CD1c-positive myeloid dendritic cell (primary cell): ENCODE results near the gene NCOA3.
"Not testable (repeated sequence)": the region's sequence is repeated elsewhere in the genome, so short reads cannot be mapped to it uniquely, and the experiment has no call there.

Experiments
- DNase-seq: peaks from one replicate; pipeline ENCODE4 v3.0.0-alpha.2; 2016; ENCODE audit errors: extremely low spot score

Gene NCOA3

DNA sequence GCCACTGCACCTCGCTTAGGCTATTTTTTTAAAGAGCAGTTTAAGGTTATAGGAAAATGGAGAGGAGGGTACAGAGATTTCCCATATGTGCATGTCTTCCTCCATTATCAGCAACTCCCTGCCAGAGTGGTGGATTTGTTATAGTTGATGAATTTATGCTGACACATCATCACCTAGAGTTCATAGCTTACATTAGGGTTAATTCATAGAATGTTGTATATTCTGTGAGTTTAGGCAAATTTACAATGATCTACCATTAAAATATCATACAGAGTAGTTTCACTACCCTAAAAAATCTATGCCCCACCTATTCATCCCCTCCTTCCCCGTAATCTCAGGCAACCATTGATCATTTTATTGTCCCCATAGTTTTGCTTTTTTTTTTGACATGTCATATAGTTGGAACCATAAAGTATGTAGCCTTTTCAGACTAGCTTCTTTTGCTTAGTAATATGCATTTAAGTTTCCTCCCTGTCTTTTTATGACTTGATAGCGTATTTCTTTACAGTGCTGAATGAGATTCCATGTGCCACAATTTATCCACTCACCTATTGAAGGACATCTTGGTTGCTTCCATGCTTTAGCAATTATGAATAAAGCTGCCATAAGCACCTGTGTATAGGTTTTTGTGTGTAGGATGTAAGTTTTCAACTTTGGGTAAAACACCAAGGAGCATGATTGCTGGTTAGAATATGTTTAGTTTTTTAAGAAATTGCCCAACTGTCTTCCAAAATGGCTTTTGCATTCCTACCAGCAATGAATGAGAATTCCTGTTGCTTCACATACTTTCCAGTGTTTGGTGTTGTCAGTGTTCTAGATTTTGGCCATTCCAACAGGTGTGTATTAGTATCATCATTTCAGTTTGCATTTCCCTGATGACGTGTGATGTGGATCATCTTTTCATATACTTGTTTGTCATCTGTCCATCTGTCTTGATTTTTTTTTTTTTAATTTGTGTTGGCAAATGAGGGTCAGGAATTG lies 60.2 kb downstream of the NCOA3 start:
- no peak for DNase-seq

DNA sequence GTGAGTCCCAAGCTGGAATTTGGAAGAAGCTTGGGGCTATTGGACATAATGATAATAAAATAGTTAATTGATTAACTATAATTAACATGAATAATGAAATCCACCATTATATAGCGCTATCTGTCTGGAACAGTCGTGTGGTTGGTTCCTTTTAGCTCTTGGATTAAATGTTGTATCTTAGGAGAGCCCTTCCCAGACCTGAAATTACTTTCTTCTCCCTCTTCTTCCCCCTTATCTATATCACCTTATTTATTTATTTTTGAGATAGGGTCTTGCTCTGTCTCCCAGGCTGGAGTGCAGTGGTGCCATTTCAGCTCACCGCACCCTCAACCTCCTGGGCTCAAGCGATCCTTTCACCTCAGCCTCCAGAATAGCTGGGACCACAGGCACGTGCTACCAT lies 64.6 kb downstream of the NCOA3 start:
- no peak for DNase-seq

DNA sequence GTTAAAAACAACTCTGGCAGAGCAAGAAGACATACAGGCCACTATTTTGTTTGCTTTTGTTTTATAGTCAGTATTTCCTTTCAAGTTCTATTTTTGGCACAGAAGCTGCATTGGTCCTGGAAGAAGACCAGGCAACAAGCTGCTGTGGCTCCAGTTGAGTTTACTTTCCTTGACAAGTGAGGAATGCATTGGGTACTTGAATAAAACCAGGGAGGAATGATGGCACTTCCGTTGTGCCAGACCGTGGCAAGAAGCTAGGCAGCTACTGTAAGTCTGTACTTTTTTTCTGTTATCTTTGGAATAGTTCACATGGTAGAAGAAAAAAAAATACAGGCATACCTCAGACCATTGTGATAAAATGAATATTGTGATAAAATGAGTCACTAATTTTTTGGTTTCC lies 66.3 kb downstream of the NCOA3 start:
- DNase-seq = no peak

GRCh38 chr20:47568837-47569410 lies 67.2 kb downstream of the NCOA3 start:
- no peak for DNase-seq

GRCh38 chr20:47571426-47571825 lies 69.7 kb downstream of the NCOA3 start:
- DNase-seq = no peak

- no peak for DNase-seq
Observed at GRCh38 chr20:47572105-47572729, 70.5 kb downstream of the NCOA3 start.

DNA sequence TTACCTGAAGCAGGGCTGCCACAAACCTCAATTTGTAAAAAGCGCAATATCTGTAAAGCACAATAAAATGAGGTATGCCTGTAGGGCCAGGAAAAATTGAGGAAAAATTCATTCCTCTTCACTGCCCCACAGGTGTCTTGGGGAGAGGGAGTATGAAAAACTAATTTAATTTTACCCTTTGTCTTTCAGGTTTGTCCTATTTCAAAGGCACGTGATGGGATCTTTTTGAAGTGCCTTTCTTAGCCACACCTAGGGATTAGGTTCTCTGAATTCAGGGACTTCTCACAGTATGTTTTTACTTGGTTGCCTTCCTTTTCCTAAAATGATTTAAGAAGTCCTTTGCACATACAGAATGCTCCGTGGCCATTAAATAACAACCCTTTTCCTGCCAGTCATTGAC lies 71.9 kb downstream of the NCOA3 start:
- no peak for DNase-seq

DNA sequence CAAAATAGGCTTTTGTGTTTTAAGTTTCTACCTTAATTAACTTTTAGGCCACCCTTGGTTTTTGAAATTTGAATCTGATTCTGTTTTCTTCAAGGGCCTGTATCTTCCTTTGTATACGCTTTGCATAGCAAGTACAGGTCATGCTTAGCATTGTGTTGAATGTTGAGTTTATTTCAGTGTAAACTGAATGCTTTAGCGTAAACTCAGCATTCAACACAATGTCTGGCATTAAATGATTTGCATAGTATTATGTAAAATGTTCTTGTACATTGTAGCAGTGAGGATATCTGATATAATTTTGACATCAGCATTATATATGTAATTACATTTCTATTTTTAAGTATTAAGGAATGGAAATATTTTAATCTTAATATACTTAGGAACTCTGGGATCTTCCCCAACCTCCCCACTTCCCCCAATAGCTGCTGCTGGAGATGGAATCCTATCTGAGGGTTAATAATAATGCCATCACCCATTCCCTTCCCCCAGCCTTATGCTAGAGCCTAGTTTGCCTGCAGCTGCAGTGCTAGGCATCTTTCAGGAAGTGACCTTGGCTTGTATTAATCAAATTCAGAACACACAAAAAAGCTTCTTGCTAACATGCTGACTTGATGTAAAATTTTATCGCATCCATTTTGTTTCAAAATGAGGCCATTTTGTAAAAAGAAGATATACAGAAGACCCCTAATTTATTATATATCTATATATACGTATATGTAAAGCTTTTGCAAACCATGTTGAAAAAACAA lies 73.1 kb downstream of the NCOA3 start:
- peak; percentile 22 for DNase-seq

DNA sequence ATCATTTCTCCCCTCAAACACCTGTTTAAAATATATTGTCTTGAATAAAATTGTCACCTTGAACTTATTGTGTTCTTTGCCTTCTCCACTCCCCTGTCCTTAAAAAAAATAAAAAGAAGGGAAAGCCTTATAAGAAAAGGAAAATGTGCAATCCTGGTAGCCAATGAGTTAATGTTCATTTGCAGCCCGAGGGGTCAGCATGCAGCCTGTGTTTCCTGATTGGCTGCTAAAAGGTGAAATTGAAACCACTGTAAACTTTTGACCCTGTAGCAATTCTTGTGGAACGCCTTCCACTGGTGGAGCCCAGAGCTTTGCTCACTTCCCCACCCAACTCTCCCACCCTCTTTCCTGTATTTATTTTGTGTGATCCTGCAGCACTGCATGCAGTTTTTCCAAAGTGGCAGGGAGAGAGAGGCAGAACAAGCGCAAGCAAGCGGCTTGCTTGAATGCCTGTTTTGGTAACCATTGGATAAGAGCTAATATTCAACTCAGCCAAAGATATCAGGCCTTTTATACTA lies 74.9 kb downstream of the NCOA3 start:
- peak; percentile 65 for DNase-seq

DNA sequence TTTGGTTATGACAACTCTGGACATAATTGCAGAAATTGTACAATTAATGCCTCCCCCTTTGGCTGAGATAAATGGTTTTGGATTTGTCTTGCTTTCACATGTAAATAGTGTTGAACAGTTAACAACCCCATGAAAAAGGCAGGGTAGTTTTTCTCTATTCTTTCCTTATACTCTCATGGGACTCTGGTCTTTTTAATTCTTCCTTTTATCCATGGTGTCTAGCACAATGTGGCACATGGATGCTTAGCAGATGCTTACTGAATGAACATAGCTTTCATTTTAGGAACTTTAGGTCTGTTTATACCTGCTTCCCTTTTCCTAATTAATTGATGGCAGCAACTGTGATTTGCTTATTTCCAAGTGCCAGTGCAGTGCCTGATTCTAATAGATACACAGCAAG lies 75.6 kb downstream of the NCOA3 start:
- no peak for DNase-seq

DNA sequence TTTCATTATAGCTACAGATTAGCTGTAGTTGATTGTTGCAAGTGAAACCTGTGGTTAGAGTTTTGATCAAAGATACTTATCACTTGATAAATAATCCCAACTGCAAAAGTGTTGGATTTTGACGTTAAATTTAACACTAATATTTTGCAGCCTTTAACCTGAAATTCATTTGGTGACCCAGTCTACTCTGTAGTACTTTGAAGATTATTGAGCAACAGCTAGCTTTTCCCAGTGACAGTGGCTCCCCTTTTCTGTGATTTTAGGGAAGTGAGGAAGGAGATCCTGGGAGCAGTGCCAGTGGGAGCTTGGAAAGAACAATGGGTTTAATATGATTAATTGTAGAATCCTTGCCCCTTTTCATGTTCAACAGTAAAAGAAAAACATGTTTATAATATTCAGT lies 76.9 kb downstream of the NCOA3 start:
- no peak for DNase-seq

- not testable (repeated sequence) for DNase-seq
Observed at GRCh38 chr20:47580686-47581085, 79.0 kb downstream of the NCOA3 start.

DNA sequence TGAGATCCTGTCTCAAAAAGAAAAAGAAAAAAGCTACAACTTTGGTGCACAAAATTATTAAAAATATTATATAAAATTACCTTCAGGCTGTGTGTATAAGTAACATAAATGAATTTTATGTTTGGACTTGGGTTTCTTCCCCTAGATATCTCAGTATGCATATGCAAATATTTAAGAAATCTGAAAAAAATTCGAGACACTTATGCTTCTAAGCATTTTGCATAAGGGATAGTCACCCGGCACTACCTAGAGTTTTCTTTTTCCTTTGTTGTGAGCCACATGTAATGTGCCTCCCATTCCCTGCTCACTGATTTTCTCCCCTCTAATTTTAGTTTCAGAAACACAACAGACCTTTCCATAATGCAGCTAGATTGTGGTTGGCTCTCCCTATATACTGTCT lies 79.4 kb downstream of the NCOA3 start:
- DNase-seq = no peak

DNA sequence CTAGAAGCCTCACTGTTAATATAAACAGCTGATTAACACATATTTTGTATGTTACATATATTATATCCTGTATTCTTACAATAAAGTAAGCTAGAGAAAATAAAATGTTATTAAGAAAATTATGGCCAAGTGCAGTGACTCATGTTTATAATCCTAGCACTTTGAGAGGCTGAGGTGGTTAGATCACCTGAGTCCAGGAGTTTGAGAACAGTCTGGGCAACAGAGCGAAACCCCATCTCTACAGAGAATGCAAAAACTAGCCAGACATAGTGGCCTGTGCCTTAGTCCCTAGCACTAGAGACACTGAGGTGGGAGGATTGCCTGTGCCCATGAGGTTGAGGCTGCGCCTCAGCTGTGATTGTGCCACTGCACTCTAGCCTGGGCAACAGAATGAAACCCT lies 81.9 kb downstream of the NCOA3 start:
- DNase-seq = no peak

DNA sequence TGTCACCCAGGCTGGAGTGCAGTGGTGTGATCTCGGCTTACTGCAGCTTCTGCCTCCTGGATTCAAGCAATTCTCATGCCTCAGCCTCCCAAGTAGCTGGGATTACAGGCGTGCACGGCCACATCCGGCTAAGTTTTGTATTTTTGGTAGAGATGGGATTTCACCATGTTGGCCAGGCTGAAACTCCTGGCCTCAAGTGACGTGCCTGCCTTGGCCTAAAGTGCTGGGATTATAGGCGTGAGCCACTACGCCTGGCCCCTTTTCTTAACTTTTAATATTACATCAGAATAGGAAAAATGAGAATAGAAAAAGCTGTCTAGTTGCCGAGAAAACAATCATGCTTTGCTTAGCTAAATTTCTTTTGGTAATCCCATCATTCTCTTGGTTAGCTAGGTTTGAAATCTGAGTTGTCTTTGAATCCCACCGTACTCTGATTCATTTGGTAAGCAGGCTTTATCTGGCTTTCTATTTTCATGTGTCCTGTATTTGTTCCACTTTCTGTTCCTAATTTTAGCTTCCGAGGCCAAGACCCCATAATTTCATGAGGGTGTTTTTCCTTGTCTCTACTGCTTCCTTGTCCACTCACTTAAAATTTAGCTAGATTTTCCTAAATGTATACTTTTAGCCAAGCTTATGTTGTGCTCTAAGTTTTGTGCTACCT lies 83.5 kb downstream of the NCOA3 start:
- no peak for DNase-seq

DNA sequence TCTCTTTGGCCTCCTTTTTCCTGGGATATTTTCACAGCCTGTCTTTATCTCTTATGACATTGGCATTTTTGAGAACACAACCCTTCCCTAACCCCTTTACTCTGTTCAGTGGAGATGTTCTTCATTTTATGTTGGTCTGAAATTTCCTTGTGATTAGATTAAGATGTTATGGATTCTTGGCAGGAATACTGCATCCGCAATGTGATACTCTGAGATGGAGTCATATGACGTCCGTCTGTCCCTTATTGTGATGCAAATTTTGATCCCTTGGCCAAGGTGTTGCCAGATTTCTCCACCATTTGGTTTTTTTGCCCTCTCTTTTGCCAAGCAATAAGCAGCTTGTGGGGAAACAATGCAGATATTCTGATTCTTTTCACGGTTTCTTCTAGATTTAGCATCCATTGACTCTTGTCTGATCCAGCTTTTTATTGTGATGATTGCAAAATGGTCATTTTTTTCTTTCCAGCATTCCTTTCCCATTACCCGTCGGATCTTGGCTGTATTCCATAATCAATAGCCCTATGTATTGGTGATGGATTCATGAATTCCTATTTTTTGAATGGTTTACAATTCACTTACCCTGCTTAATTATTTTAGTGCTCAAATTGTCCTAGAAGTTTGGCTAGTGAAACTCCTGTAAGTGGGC lies 85.1 kb downstream of the NCOA3 start:
- no peak for DNase-seq

- no peak for DNase-seq
Observed at GRCh38 chr20:47588158-47588557, 86.5 kb downstream of the NCOA3 start.

DNA sequence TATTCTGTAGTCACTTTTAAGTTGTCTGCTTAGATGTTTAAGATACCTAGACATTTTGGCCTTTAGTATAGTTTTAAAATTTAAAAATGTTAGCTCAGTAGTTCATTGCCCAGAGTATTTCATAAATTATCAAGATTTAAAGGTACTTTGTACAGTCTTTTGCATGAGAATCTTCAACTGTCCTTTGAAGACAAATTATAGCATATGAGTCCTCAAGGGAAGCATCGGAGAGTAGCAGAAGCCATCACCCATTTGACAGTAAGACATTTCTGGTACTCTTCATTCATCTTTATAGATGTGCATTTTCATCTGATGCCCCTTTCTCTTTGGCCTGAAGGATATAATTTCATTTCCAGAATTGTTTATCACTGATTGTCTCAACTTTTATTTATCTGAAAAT lies 89.5 kb downstream of the NCOA3 start:
- DNase-seq = no peak

- no peak for DNase-seq
Observed at GRCh38 chr20:47594157-47594556, 92.5 kb downstream of the NCOA3 start.

- DNase-seq = not testable (repeated sequence)
Observed at GRCh38 chr20:47595138-47595537, 93.5 kb downstream of the NCOA3 start.
